Measurements from ENCODE around the gene STK32C. TPM values are rescaled to one million over a fixed set of nuclear protein-coding genes. Genes with fewer than 3 reads are reported as not detected.

Gene STK32C
- total RNA-seq, 1 donor from 2014 or later, result 13.8 TPM

DNA sequence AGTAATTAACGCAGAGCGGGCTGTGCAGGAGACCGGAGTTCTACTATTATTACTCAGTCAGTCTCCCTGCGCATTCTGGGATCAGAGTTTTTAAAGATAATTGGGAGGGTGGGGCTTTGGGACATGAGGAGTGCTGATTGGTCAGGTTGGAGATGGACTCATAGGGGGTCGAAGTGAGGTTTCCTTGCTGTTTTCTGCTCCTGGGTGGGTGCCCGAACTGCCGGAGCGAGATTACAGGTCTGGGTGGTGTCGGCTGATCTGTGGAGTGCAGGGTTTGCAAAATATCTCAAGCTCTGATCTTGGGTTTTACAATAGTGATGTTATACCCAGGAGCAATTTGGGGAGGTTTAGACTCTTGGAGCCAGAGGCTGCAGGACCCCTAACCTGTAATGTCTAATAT lies 20.4 kb upstream of the STK32C start:
- Mint-ChIP-seq H3K36me3 (ENCODE audit: low read depth) (peaks cover 52% of the 10 kb centered on the region), H3K4me3 (no peak overlapping the region), H3K27ac (no peak overlapping the region), H3K4me1 (peaks cover 63% of the 10 kb centered on the region), H3K9me3 (no peaks in the 10 kb centered on the region), H3K27me3 (no peaks in the 10 kb centered on the region)
- DNase-seq (no peak), ATAC-seq (ENCODE audit: low read depth) (no peak)
- TF ChIP-seq, protein P1, sequence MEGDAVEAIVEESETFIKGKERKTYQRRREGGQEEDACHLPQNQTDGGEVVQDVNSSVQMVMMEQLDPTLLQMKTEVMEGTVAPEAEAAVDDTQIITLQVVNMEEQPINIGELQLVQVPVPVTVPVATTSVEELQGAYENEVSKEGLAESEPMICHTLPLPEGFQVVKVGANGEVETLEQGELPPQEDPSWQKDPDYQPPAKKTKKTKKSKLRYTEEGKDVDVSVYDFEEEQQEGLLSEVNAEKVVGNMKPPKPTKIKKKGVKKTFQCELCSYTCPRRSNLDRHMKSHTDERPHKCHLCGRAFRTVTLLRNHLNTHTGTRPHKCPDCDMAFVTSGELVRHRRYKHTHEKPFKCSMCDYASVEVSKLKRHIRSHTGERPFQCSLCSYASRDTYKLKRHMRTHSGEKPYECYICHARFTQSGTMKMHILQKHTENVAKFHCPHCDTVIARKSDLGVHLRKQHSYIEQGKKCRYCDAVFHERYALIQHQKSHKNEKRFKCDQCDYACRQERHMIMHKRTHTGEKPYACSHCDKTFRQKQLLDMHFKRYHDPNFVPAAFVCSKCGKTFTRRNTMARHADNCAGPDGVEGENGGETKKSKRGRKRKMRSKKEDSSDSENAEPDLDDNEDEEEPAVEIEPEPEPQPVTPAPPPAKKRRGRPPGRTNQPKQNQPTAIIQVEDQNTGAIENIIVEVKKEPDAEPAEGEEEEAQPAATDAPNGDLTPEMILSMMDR (IDR thresholded peaks at IDR 0.05), result no peak
- ChIA-PET CTCF (no interaction called here), POLR2A (no interaction called here)
- intact Hi-C loops (cut with micrococcal nuclease), result no loop called here

DNA sequence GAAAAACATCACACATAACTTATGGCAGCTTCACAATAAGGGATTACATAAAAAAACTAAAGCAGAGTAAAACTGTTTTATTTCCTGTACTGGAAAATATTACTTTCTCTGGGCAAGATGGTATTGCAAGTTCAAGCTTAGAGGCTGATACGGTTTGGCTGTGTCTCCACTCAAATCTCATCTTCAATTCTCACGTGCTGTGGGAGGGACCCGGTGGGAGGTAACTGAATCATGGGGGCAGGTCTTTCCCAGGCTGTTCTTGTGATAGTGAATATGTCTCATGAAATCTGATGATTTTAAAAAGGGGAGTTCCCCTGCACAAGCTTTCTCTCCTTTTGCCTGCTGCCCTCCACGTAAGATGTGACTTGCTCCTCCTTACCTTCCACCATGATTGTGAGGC lies 19.2 kb upstream of the STK32C start:
- Mint-ChIP-seq H3K4me3 (no peak overlapping the region), H3K36me3 (ENCODE audit: low read depth) (peaks cover 50% of the 10 kb centered on the region), H3K4me1 (peaks cover 53% of the 10 kb centered on the region), H3K27ac (peak overlapping the region; percentile 53), H3K27me3 (no peaks in the 10 kb centered on the region), H3K9me3 (no peaks in the 10 kb centered on the region)
- CTCF ChIA-PET, result no interaction called here
- TF ChIP-seq, protein P1 (IDR thresholded peaks at IDR 0.05), result no peak
- POLR2A ChIA-PET, result interaction anchor here (0.6 kb wide), 1 partner anchor 19 kb away, joined by 4 read pairs; the partner anchor contains the start of gene STK32C
- ATAC-seq (ENCODE audit: low read depth) (no peak), DNase-seq (no peak)
- intact Hi-C loops (cut with micrococcal nuclease), result no loop called here

DNA sequence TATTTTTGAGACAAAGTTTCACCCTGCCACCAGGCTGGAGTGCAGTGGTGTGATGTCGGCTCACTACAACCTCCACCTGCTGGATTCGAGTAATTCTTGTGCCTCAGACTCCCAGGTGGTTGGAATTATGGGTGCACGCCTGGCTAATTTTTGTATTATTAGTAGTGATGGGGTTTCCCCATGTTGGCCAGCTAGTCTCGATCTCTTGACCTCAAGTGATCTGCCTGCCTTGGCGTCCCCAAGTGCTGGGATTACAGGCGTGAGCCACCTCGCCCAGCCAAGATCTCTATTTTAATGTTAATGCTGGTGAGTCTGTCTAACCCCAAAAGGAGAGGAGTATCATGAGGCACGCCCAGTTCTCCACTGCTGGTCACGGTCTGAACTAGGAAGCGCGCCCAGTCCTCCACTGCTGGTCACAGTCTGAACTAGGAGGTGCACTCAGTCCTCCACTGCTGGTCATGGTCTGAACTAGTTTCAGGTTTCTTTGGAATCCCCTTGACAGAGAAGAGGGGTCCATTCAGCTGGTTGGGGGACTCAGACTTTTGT lies 18.7 kb upstream of the STK32C start:
- Mint-ChIP-seq H3K4me1 (peaks cover 52% of the 10 kb centered on the region), H3K36me3 (ENCODE audit: low read depth) (peaks cover 48% of the 10 kb centered on the region), H3K27ac (peak overlapping the region; percentile 53), H3K4me3 (no peak overlapping the region), H3K9me3 (no peaks in the 10 kb centered on the region), H3K27me3 (no peaks in the 10 kb centered on the region)
- CTCF ChIA-PET, result no interaction called here
- DNase-seq (no peak), ATAC-seq (ENCODE audit: low read depth) (no peak)
- POLR2A ChIA-PET, result no interaction called here
- TF ChIP-seq, protein P1 (IDR thresholded peaks at IDR 0.05), result no peak
- intact Hi-C loops (cut with micrococcal nuclease), result no loop called here

DNA sequence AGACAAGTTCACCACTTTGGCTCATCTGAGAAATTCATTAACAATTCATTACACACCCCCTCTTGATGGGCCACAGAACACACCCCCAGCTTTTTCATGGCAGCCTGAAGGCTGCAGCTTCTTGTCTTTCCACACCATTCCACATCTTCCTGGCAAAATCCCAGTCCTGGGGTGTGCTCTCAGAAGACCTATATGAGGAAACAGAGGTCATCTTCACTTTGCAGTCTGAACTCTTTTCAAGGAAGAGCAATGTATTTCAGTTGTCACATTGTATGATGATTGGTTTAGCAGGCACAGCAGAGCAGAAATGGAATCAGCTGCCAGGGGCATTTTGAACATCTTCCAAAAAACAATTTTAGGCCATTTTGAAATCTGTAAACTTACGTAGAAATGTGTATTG lies 16.4 kb upstream of the STK32C start:
- TF ChIP-seq, protein P1 (IDR thresholded peaks at IDR 0.05), result no peak
- no peak overlapping the region for H3K27ac Mint-ChIP-seq

DNA sequence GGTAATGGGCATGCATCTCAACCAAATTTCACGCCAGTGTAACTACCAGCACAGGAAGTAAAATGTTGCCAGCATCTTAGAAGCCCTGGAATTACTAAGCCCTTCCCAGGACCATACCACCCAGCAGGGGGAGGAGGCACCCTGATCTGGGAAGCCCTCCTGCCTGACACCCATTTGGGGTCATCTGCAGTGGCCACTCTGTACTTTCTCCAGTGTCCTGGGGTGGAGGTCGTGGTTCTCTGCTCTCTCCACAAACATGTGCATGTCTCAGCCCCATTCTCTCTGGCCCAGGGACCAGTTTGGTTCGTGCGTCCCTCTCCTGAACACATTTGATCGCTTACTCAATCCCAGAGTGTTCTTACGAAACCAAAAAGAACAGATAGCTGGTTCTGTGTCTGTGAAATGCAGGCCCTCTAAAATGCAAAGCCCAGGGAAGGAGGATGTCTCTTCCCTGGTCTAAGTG lies 14.9 kb upstream of the STK32C start:
- TF ChIP-seq, protein P1 (IDR thresholded peaks at IDR 0.05), result no peak
- peaks cover 24% of the 10 kb centered on the region for H3K4me1 Mint-ChIP-seq
- no peak overlapping the region for H3K4me3 Mint-ChIP-seq
- no peak overlapping the region for H3K27ac Mint-ChIP-seq
- ATAC-seq (ENCODE audit: low read depth) (no peak), DNase-seq (no peak)
- peaks cover 28% of the 10 kb centered on the region for H3K36me3 Mint-ChIP-seq (ENCODE audit: low read depth)
- no peaks in the 10 kb centered on the region for H3K27me3 Mint-ChIP-seq
- ChIA-PET CTCF (no interaction called here), POLR2A (no interaction called here)
- intact Hi-C loops (cut with micrococcal nuclease), result no loop called here
- no peaks in the 10 kb centered on the region for H3K9me3 Mint-ChIP-seq

More for the DNA sequence above, 16.4 kb upstream of the STK32C start:
- DNase-seq (no peak), ATAC-seq (ENCODE audit: low read depth) (no peak)
- ChIA-PET POLR2A (no interaction called here), CTCF (no interaction called here)
- no peaks in the 10 kb centered on the region for H3K9me3 Mint-ChIP-seq
- H3K36me3 Mint-ChIP-seq (ENCODE audit: low read depth), result peaks cover 39% of the 10 kb centered on the region
- no peak overlapping the region for H3K4me3 Mint-ChIP-seq
- intact Hi-C loops (cut with micrococcal nuclease), result no loop called here
- peaks cover 38% of the 10 kb centered on the region for H3K4me1 Mint-ChIP-seq
- no peaks in the 10 kb centered on the region for H3K27me3 Mint-ChIP-seq
